Measurements from ENCODE around the gene FUZ. TPM values are rescaled to one million over a fixed set of nuclear protein-coding genes. Genes with fewer than 3 reads are reported as not detected.
A peak's percentile ranks its signal among the peaks of the same experiment; 100 is the strongest.

The FUZ gene
- total RNA-seq, 1 experiment from 2014 or later: 1.1 TPM

DNA sequence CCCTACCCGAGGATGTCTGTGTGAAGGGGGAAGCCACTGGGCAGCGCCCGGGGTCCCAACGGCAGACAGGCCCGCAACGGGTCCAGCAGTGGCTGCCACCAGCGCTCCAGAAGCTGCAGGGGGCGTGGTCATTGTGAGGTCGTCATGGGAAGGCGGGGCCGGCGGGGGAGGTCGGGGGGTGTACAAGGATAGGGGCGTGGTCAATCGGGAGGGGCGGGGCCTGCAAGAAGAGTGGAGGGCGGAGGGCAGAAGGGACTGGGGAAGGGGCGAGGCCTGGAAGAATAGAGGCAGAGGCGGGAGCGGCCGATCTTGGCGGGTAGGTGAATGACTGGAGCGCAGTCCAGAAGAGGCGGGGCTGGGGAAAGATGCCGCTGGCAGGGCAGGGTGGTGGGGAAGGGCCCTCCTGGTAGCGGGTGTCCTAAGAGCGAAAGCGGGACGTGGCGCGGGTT, 4.4 kb downstream of the FUZ start:
- intact Hi-C loops (cut with micrococcal nuclease): loop anchor here (5.0 kb wide), 1 partner anchor 41 kb away; the partner anchor contains the start of gene AP2A1

DNA sequence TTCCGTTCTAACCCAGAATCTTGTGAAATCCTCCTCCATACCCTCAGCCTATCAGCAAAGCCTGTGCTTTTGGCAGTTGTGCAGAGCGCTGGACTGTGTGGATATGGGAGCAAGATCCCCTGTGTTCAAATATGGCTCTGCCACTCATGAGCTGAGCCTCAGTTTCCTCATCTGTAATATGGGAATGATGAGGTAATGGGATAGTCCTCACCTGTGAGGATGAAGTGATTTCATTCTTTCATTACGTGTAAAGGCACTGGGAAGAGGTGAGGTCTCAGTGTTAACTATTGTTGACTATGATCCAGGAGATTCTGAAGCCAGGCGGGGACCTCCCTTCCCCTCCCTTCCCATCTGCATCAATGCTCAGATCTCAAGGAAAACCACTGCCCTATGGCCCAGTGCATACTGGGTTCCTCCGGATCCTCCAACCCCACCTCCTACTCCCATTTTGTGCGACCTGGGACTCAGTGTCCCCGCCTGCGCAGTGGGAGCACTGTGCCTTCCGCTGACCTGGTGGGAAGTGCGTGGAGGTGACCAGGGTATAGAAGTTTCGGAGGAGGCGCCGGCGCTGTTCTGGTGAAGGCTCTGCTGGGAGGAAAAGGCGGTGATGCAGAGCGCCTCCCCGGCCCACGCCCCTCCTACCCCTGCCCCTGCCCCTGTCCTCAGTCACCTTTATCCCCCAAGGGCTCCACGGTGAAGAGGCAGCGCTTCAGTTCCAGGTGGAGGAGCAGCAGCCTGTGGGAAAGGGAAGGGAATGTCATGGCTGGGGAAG, 5.0 kb downstream of the FUZ start:
- H2AFZ ChIP-seq (ENCODE audit: low read depth, low read length, poor library complexity, severe bottlenecking): no peak overlapping the region

More for the DNA sequence above, 4.4 kb downstream of the FUZ start:
- RAD21 ChIA-PET (ENCODE audit: low non-redundant PET in 1 of 2, low total read pairs in 2 of 2, uncharacterized antibody in 2 of 2, unreplicated experiment in 2 of 2): no interaction called here
- ATAC-seq: peak; percentile 45
- Histone ChIP-seq H3K79me2 (ENCODE audit: insufficient read depth, low read length) (no peaks in the 10 kb centered on the region), H2AFZ (ENCODE audit: low read depth, low read length, poor library complexity, severe bottlenecking) (no peak overlapping the region), H3K36me3 (ENCODE audit: control insufficient read depth in 1 of 2, insufficient read depth in 2 of 2, low read length in 2 of 2) (no peaks in the 10 kb centered on the region), H4K20me1 (ENCODE audit: insufficient read depth) (no peaks in the 10 kb centered on the region), H3K4me1 (ENCODE audit: control insufficient read depth in 1 of 2, insufficient read depth in 2 of 2, low read length in 2 of 2) (peaks cover 4 to 41% of the 10 kb centered on the region in 2 experiments), H3K4me2 (ENCODE audit: low read length) (peak overlapping the region; percentile 78), H3K4me3 (replicated peaks in 1 of 2; ENCODE audit: low read depth in 1 of 2, low read length in 2 of 2) (peak overlapping the region; percentile 49 to 60), H3K9me2 (ENCODE audit: insufficient read depth) (no peaks in the 10 kb centered on the region), H3K9me3 (ENCODE audit: control insufficient read depth in 1 of 2, insufficient read depth in 1 of 2, low read depth in 1 of 2, low read length in 2 of 2) (no peaks in the 10 kb centered on the region), H3K9ac (ENCODE audit: low read length) (peak overlapping the region; percentile 66), H3K27ac (ENCODE audit: low read depth, low read length) (peak overlapping the region; percentile 63; the same call in 1 of the 2 replicates), H3K27me3 (ENCODE audit: insufficient read depth, low read length) (no peaks in the 10 kb centered on the region)
- 0 out of 2 replicates have a peak, but pooled peaks have one; percentile 13 for TF ChIP-seq POLR2AphosphoS5 (IDR thresholded peaks at IDR 0.05; ENCODE audit: low read depth, low read length)
- no peak for TF ChIP-seq CEBPB (IDR thresholded peaks at IDR 0.05; ENCODE audit: low read depth)
- TF ChIP-seq CBX3 (IDR thresholded peaks at IDR 0.05; ENCODE audit: low read depth): no peak
- POLR2A ChIA-PET: no interaction called here
- DNase-seq (ENCODE audit: low read depth, low spot score): no peak
- CTCF ChIA-PET: no interaction called here
- BruUV-seq (replicated peaks): no TSS peak

More for the DNA sequence above, 5.0 kb downstream of the FUZ start:
- Histone ChIP-seq H3K4me3 (replicated peaks in 1 of 2; ENCODE audit: low read depth in 1 of 2, low read length in 2 of 2) (peak overlapping the region; percentile 15 to 60), H3K9ac (ENCODE audit: low read length) (peak overlapping the region; percentile 66), H3K4me2 (ENCODE audit: low read length) (peak overlapping the region; percentile 78), H3K4me1 (ENCODE audit: control insufficient read depth in 1 of 2, insufficient read depth in 2 of 2, low read length in 2 of 2) (peaks cover 4 to 37% of the 10 kb centered on the region in 2 experiments; a peak in 3 of 4 replicates), H3K9me3 (ENCODE audit: control insufficient read depth in 1 of 2, insufficient read depth in 1 of 2, low read depth in 1 of 2, low read length in 2 of 2) (no peaks in the 10 kb centered on the region), H3K9me2 (ENCODE audit: insufficient read depth) (no peaks in the 10 kb centered on the region), H3K27ac (ENCODE audit: low read depth, low read length) (no peak overlapping the region; the same call in 1 of the 2 replicates), H4K20me1 (ENCODE audit: insufficient read depth) (no peaks in the 10 kb centered on the region), H3K79me2 (ENCODE audit: insufficient read depth, low read length) (no peaks in the 10 kb centered on the region), H3K27me3 (ENCODE audit: insufficient read depth, low read length) (no peaks in the 10 kb centered on the region), H3K36me3 (ENCODE audit: control insufficient read depth in 1 of 2, insufficient read depth in 2 of 2, low read length in 2 of 2) (peaks cover 0 to 3% of the 10 kb centered on the region in 2 experiments; a peak in 3 of 4 replicates)
- intact Hi-C loops (cut with micrococcal nuclease): loop anchor here (5.0 kb wide), 1 partner anchor 41 kb away; the partner anchor contains the start of gene AP2A1
- ATAC-seq (no peak), DNase-seq (ENCODE audit: low read depth, low spot score) (no peak)
- POLR2A ChIA-PET: no interaction called here
- CTCF ChIA-PET: no interaction called here
- BruUV-seq (replicated peaks): TSS peak; percentile 53
- TF ChIP-seq TCF7L2 (IDR thresholded peaks at IDR 0.05; ENCODE audit: borderline replicate concordance, extremely low read depth, insufficient read depth, insufficient read length) (no peak), POLR2AphosphoS5 (IDR thresholded peaks at IDR 0.05; ENCODE audit: low read depth, low read length) (no peak), CTCF (IDR thresholded peaks at IDR 0.05 in 2 of 3, conservative IDR thresholded peaks at IDR 0.05 in 1 of 3; ENCODE audit: borderline replicate concordance in 1 of 3, insufficient read depth in 1 of 3, low read depth in 2 of 3, low read length in 2 of 3) (no peak)
- TF ChIP-seq, protein P1, sequence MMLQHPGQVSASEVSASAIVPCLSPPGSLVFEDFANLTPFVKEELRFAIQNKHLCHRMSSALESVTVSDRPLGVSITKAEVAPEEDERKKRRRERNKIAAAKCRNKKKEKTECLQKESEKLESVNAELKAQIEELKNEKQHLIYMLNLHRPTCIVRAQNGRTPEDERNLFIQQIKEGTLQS (IDR thresholded peaks at IDR 0.05): no peak
- RAD21 ChIA-PET (ENCODE audit: low non-redundant PET in 1 of 2, low total read pairs in 2 of 2, uncharacterized antibody in 2 of 2, unreplicated experiment in 2 of 2): no interaction called here

Data from HCT116 (cell line).